HG03442 (cell line): ENCODE data around the gene DDX39A.
"Not testable (repeated sequence)": the region's sequence is repeated elsewhere in the genome, so short reads cannot be mapped to it uniquely, and the experiment has no call there.

Experiments
- ATAC-seq: cut with Tn5 transposase; IDR thresholded peaks from one replicate; pipeline ENCODE4 v1.9.1; 2021; ENCODE audit warnings: mild to moderate bottlenecking, moderate library complexity; ENCODE audit not compliant: unreplicated experiment

The DDX39A gene

DNA sequence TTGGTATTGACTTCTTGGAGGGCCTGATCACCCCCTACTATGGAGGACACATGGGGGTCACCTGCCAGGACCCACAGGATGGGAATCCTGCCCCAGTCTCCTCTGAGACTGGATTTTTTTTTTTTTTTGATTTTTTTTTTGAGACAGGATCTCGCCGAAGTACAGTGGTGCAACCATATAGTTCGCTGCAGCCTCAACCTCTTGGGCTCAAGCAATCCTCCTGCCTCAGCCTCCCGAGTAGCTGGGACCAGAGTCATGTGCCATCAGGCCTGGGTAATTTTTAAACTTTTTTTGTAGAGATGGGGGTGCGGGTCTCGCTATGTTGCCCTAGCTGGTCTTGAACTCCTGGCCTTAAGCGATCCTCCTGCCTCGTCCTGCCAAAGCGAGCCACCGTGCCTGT, 52.1 kb downstream of the DDX39A start:
- ATAC-seq = no peak

GRCh38 chr19:14366529-14366928, 52.6 kb downstream of the DDX39A start:
- ATAC-seq = peak; percentile 53

- ATAC-seq = not testable (repeated sequence)
Measured at GRCh38 chr19:14364098-14364443, 55.1 kb downstream of the DDX39A start.

DNA sequence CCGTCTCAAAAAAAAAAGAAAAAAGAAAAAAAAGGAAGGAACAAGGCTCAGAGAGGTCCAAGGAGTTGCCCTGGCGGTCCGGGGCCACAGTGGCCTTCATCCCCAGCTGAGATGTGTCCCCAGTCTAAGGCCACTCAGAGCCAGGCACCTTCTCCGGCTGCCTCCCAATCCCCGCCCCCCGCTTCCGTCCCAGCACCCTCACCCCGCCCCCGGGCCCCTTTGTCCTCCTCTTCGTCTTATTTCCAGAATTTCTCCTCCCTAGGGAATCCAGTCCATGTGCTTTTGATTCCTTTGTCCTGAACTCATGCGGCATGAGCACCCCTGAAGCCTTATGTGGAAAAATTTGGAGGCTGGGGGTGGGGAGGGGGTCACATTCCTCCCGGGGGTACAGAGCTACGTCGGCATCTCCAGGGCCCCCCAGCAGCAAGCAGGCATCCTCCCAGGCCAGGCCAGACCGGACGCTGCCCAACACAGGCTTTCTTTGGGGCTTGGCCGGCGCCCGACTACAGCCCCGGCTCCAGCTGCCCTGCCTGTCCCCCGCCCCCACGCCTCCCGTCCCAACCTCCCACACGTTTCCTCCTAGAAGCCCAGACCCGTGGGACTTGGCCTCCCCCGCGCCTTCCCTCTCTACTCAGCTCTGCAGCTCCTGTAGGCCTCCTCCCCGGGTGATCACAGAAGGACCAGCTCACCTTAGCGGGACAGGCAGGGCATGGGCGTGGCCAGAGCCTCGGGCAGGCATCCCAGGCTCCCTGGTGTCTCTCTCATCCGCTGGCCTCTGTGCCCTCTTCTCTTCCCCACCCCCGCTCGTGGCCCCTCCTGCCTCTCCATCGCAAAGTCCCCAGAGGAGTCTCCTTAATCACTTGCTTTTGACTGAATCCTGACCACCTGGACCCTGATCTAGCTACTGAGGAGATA, 55.7 kb downstream of the DDX39A start:
- no peak for ATAC-seq

DNA sequence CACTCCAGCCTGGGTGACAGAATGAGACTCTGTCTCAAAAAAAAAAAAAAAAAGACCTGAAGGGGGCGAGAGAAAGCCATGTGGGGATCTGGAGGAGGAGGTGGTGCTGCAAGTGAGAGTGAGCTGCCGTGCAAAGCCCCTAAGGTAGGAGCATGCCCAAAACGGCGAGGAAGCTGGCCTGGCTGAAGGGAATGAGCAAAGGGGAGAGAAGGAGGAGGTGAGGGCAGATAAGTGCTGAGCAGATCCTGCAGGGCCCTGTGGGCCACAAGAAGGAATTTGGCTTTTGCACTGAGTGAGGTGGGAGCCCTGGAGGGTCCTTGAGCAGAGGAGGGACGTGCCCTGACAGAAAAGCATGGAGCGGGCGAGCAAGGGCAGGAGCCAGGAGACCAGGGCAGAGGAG, 57.3 kb downstream of the DDX39A start:
- ATAC-seq = no peak
